NCI-H460 (cell line): ENCODE data around the gene TSC22D1. TPM values are rescaled to one million over a fixed set of nuclear protein-coding genes. Genes with fewer than 3 reads are reported as not detected.
A peak's percentile ranks its signal among the peaks of the same experiment; 100 is the strongest.

ENCODE experiments used
- DNase-seq: peaks from one replicate; pipeline ENCODE4 v3.0.0-alpha.2; 2016; ENCODE audit warnings: low read depth; ENCODE audit errors: extremely low read depth
- total RNA-seq: library from RNA; depleted of rRNA; stranded (reverse); fragments of >200 nt; shearing (Covaris generic); gene quantifications from 2 replicates; pipeline ENCODE4 v1.2.3, GENCODE V29; 2014

The TSC22D1 gene
- total RNA-seq, 1 experiment from 2014 or later: 154 TPM

DNA sequence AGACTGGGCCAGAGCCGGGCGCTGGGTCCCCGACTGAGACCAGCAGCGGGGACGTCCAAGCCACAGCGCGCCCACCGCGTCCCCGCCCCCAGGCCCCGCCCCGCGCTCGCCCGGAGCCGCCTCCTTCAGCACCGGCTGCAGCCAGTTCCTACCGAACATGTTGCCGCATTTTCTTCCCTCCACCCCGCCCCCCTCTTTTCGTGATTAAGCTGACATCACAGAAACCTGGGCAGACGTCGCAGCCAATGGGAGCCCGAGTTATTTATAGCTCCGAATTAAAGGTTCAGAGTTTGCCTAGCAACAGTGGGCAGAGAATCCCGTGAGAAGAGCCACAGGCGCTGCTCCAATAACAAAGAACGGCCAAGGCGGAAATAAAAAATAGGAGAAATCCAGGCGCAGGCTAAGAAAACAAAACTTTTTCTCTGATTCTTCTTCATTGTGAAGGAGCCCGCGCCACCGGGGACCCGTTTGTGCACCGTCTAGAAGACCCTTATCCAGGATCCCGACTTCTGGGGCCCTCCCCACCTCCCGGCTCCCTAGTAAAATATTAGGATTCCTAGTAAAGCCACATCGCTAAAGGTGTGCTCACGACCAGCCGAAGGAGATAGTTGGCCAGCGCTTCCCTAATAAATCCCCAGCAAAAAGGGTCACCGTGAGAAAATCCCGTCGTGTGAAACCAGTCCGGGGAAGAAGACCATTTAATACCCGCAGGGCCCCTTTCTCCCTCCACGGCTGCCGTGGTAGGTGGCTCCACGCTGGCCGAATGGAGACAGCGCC, 140.8 kb downstream of the TSC22D1 start:
- DNase-seq: peak; percentile 95

DNA sequence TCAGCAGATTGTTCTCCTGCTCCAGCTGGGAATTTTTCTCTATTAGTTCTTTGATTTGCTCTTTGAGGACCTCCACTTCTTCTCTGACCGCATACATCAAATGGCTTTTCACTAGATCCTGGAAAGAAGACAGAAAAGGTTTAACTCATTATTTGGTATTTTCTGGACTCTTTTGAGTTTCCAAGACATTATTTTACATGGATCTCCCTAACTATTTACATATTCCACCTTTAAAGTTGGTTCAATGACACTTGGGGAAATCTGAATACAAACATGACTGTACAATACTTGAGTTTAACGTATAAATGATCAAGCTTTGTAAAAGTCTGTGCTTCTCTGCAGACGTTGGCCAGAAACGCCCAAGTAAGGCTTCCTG, 141.4 kb downstream of the TSC22D1 start:
- DNase-seq: no peak

DNA sequence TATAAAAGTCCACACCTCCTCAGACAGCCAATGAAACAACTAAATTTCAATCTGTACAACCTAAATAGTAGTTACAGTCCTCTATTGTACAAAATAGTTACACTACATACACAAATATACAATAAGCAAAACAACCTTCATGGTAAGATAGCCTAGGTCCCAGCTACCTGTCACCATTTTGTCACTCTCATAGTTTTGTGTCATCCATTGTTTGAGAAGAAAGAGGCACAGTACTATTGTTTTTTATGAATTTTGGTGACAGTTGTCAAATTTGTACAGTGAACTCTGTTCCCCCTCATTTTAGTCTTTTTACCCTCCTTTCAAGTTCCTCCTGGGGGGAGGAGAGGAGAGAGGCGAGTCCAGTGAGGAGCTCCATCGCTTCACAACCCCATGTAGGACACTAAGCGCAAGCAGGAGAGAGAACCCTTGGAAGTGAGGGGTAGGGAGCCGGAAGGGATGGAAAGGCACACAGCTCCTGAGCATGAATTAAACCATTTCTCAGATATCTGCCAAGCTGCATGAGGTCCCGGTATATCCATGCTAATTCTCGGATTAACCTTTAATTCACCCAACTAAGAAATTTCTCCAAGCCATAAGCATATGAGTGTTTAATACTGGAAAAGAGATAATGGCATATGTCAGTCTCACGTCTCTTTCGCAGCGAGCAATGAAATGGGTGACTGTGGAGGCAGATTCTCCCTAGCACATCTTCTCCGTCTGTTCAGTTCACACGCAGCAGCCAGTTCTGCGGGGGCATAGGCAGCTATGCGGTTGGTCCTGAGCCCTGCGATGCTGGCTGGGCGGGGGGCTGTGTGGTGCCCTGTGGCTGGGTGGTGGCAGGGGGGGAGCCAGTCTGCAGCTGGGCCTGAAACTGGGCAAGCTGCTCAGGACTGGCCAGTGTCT, 142.0 kb downstream of the TSC22D1 start:
- no peak for DNase-seq

DNA sequence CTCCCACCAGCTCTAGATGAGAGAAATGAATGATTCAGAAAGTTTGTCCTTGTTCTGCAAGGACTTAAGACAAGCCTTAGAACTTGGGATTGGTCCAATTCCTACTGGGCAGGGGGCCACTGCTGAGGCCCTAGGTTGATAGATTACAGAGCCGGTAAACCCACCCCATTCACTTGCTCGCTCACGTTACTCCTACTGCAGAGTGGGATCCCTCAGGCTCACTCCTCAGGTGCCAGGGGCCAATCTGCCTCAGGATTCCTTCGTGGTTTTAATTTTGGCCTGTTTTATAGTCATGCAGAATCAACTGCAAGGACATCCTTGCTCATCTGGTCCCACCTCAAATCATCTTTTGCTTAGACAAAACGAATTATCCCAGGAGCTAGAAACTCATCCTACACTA, 143.5 kb downstream of the TSC22D1 start:
- DNase-seq: no peak

DNA sequence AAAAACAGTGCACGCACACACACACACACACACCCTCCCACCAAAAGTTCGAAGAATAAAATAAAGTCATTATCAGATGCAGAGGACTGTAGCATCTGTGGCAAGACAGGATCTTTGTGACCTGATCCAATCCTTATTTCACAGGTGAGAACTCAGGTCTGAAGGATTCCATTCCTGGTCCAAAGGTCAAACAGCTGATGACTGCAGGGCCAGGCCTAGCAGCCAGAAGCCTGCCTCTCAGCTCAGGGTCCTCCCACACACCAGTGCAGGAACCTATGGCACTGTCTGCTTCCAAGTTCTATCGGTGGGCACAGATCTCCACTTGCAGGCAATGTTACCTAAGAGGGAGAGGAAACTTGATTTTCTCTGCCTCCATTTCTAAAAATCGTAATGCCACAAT, 145.0 kb downstream of the TSC22D1 start:
- DNase-seq: no peak

DNA sequence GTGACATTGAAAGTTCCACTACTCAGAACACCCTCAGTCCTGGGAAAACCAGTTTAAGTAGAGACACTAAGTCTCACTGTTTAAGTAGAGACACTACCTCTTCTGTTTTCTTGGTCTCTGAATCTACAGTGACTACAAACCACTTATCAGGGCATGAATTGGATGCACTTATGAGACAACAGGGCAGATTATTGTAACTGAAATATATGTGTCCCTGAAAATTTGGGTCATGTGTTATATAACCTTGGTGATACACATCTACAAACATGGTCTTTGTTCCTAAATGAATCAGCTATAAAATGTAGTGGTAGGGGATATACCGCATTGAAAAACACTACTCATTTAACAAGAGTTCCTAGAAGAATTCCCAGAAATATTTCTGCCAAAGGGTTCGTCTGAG, 146.8 kb downstream of the TSC22D1 start:
- DNase-seq: no peak

DNA sequence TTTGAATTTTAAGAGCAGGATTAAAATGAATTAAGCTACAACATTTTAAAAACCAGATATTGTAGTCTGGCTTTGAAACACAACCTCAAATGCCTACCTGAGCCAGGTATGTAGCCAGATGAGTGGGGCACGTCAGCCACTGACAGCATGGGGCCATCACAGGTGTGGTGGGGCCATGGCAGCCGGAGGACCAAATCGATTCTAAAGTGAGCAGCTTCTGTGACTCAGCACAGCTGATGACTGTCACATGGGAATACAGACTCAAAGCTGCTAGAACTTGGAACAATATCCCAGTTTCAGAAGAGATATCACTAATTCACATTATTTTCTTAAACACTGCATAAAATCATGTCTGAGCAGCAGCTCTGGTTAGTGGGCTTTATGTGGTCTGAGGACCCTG, 149.7 kb downstream of the TSC22D1 start:
- DNase-seq: no peak

DNA sequence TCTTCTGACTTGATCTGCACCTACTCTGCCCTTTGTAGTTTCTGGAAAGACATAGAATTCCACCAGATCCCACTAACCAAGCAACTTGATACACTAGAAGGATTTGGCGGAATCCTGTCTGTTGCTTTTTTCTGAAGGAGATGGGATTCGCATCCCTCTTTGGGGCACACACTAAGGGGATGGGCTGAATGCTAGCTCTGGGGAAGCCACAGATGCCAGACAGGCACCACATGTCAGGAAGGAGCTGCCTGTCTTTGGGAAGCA, 150.4 kb downstream of the TSC22D1 start:
- DNase-seq: no peak

DNA sequence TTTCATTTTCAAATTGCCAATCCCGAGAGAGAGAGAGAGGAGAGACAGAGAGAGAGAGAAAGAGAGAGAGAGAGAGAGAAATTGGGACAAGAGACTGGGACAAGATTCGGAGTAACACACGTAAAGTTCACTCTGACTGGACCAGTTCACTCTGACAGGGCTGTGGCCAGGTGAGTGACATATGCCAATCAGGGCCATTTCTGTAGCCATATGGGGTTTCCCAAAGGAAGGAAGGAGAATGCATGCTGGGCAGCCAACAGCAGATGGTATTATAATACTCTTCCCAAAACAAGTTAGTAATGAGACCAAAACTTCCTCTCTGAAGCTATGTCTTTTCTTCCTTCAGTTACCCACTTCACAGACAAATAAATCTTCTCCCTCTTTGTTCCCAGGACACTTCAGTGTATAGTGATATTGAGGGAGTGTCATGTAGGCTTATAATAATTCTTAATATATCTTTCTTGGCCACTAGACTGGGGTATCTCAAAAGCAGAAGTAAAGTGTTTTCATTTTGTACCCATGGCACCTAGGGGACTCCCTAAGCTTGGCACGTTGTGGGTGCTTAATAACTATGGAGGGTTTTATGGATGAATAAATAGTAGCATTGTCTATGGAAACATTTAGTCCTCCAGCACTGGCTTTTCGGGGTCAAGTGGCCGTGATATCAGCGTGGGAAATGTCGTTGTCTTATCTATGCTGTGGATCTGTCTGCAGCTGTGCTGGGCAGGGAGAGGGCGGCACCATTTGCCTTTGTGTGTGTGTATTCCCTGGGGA, 150.9 kb downstream of the TSC22D1 start:
- no peak for DNase-seq

DNA sequence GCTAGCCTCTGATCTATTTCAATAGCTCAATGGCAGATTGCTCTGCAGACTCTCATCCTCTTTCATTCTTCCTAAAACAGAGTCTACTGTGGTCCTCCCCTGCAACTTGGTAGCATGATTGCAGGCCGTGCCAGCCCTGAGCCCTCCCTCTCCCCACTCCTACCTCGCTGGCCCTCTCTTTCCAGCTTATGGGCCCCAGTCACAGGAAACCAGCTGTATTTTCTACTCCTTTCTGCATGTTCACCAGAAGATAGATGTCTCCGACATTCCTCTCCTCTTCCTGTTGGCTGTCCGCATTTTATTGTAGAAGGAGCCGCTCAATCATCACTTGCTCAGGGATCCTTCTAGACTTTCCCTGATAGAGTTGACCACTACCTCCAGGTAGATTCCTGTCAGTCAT, 152.3 kb downstream of the TSC22D1 start:
- DNase-seq: no peak

DNA sequence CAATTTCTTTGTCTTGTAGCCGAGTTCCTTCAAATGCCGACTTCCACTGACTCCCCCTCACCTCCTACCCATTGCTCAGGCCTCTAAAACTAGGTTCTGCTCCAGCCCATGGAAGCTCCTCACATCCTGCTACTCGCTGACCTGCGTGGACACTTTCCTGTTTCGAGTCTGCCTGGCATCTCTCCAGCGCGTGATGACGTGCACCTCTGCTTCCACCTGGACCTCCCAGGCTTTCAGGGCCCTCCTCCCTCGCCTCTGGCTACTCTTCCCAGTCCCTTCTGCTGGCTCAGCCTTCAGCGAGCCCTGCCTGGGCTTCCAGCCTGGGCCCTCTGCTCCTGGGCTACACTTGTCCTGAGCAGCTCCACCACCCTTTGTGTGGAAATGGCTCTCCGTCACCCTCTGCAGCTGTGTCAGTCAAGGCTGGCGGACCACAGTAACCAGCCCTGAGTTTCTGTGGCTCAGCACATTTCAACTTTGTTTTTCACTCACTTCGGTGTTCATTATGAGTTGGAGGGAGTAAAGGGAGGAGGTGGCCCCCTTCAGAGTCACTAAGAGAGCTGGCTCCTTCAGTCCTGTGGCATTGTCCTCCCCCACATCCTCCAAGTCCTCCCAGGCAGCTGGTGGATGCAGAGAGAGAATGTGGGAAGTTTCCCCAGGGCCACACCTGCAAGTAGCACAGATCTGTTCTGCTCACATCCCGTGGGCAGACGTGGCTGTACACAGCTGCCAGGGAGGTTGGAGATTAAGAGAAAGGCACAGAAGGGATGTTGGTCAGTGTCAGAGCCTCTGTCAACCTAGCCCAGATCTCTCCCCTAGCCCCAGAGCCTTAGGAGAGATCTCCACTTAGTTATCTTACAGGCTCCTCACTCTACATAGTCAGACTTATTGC, 153.1 kb downstream of the TSC22D1 start:
- no peak for DNase-seq

DNA sequence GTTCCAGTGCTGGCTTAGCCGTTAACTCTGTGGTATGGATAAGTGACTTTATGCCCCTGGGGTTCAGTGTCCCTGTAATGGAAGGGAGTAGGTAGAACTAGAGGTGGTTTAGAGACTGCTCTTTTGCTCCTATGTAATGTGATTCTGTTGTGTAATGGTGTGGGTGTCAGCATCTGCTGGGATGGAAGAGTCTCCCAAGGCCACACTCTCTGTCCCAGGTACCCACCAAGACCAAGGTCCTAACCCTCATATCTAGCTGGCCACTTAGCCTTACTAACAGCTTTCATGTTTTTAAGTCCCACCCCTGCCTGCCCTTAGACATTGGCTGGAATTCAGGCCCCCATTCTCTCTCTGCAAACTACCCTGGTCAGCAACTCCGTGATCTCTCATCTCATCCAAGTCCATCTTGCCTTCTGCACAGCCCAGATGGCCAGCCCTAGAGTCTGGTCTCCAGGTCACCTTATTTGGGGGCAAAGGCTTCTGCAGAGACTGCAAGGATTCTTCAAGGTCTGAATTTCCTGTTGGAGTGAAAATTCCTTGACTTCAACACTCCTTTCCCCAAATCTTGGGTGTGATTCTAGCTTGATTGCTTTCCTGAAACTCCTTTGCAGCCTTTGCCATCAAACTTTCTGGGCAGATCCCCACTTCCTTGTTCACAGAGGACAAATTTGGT, 154.1 kb downstream of the TSC22D1 start:
- DNase-seq: no peak

DNA sequence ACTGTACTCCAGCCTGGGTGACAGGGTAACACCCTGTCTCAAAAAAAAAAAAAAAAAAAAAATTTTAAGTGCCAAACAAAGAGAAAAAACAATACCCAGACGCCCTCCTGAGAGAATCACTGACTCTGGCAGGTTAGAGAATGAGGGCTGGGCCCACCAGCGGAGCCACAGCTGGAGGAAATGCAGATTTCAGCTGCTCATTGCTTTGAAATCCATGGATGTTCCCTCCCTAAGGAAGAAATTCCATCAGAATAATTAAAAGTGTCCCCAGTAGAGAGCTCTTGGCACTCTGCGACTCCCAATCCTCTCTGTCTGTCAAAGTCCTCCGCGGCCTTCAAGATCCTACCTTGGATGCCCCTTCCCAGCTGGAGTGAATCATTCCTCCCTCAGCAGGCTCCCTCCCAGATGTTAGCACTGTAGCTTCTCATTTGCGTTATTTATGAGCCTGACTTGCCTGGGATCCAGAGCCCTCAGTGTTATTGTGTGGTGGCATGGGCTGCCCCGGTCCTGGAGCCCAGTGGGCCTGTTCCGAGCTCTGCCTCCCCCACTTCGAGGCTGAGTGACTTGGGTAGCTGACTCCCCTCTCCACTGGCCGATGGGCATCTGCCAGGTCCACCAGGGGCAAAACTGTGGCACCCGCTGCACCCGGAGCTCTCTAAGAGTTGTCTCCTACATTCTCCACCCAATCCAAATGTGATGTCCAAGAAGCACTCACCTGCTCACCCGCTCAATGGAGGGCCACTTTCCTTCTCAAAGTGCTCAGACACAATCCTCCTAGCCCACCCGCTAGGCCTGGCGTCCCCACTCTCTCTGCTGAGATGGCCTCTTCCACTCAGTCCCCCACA, 155.5 kb downstream of the TSC22D1 start:
- no peak for DNase-seq

DNA sequence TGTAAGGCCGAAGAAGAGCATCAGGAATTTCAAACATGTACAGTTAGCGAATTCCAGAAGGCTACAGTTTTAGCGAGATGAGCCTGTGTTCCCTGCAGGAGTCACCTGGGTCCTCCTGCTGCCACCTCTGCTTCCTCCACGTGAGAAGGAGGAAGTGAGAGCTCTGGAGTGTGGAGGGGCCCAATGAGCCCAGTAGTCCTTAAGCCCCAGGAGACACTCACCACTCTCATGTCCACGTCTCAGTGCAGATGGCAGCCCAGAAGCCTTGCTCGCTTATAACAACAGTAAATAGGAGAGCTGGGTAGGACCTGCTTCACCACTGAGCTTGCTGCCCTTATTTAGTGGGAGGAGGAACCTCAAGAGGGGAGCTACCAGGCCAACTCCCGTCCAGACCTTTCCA, 158.3 kb downstream of the TSC22D1 start:
- DNase-seq: no peak

DNA sequence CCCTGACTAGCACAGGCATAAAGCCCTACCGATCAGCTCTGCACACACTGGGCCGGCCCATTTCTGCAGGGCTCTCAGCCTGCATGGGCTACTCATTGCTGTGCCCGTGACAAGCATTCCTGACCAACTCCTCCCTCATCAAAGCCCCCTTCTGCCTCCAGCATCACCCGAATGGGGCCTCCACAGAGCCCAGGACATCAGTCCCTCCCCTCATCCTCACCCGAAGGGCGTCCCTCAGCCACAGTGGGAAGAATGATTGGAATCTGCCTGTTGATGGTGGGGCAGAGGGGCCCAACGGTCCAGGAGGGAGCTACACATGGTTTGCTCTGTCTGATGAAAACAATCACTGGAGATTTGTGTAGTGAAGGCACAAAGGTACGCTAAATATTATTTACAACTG, 158.7 kb downstream of the TSC22D1 start:
- no peak for DNase-seq

DNA sequence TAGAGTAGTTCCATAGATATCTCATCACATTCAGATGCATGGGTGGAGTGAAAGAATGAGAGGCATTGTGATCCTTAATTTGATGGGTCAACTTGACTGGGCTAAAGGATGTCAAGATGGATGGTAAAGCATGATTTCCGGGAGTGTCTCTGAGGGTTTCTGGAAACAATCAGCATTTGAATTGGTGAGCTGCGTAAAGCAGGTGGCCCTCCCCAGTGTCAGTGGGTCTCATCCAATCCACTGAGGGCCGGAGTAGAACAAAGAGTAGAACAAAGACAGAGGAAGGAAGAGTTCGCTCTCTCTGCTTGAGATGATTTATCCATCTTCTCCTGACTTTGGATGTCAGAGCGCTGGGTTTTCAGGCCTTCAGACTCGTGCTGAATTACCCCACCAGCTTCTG, 159.4 kb downstream of the TSC22D1 start:
- DNase-seq: no peak

DNA sequence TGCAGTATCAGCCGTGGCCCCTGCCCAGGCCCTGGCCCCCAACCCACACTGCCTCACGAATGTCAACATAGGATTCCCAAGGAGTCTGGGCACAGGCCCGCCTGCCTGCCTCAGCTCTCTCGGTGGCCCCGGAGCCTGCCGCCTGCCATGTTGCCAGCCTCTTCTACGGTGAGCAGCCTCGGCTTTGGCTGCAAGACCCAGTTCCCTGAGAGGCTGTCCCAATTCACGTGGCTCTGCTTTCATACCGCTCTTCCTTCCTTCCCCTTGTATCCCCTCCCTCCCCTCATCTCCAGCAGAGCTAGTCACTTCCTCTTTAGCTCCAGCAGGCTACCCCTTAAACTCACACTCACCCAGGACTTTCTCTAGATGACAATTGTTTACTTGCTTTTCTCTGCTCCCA, 159.8 kb downstream of the TSC22D1 start:
- DNase-seq: no peak

DNA sequence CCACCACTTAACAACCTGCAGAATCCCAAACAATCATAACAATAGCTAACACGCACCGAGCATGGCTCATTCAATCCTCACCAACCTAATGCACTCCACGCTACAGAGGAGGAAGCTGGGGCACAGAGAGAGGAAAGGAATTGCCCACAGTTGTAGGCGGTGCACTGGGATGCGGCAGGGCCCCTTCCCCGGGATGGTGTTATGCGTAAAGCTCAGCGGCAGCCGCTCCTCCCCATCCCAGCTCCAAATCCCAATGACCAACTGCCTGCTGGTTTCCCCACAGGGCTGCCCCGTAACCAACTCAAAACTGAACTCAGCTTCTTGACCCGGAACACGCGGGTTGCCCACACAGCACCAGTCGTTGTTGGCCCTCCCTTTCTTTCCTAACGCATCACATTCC, 160.3 kb downstream of the TSC22D1 start:
- no peak for DNase-seq

DNA sequence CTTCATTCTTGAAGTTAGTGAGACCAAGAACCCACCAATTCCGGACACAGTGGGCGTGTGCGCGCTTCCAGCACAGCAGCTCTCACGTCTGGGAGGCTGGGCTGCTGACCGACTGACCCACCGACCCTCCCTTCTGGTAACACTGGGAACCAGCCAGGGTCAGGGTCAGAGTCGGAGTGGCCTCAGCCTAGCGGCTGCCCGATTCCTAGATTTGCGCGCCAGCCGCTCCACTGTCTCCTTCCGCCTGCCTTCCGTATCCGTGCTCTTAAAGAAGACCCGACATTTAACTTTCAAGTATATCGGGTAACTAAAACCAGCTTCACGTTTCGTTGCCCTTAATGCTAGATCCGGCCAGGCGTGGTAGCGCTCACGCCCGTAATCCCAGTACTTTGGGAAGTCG, 161.4 kb downstream of the TSC22D1 start:
- no peak for DNase-seq
